Effector CD4-positive, alpha-beta T cell (primary cell): Measurements from ENCODE around the gene IQCM.
"Not testable (repeated sequence)": the region's sequence is repeated elsewhere in the genome, so short reads cannot be mapped to it uniquely, and the experiment has no call there.

Source experiments
- DNase-seq: peaks from one replicate; pipeline ENCODE4 v3.0.0-alpha.2; 2020

IQCM gene

GRCh38 chr4:149555146-149555545 lies 260.5 kb downstream of the IQCM start:
- DNase-seq: no peak

- DNase-seq: no peak
Measured at GRCh38 chr4:149553959-149554520, 261.6 kb downstream of the IQCM start.

GRCh38 chr4:149552601-149553000 lies 263.0 kb downstream of the IQCM start:
- no peak for DNase-seq

GRCh38 chr4:149549911-149550310 lies 265.7 kb downstream of the IQCM start:
- no peak for DNase-seq

- DNase-seq: no peak
Measured at GRCh38 chr4:149534779-149535178, 280.9 kb downstream of the IQCM start.

- DNase-seq: no peak
Measured at GRCh38 chr4:149531861-149532260, 283.8 kb downstream of the IQCM start.

- no peak for DNase-seq
Measured at GRCh38 chr4:149523039-149523438, 292.6 kb downstream of the IQCM start.

GRCh38 chr4:149521611-149522425 lies 293.8 kb downstream of the IQCM start:
- DNase-seq: no peak

- DNase-seq: no peak
Measured at GRCh38 chr4:149518471-149518870, 297.2 kb downstream of the IQCM start.

GRCh38 chr4:149513081-149513480 lies 302.6 kb downstream of the IQCM start:
- no peak for DNase-seq

- no peak for DNase-seq
Measured at GRCh38 chr4:149512501-149512900, 303.1 kb downstream of the IQCM start.

GRCh38 chr4:149511558-149512298 lies 303.9 kb downstream of the IQCM start:
- no peak for DNase-seq

GRCh38 chr4:149507309-149507708 lies 308.3 kb downstream of the IQCM start:
- not testable (repeated sequence) for DNase-seq

- no peak for DNase-seq
Measured at GRCh38 chr4:149500806-149501205, 314.8 kb downstream of the IQCM start.

GRCh38 chr4:149499726-149500125 lies 315.9 kb downstream of the IQCM start:
- no peak for DNase-seq

- DNase-seq: no peak
Measured at GRCh38 chr4:149498246-149498645, 317.4 kb downstream of the IQCM start.

GRCh38 chr4:149493492-149493891 lies 322.2 kb downstream of the IQCM start:
- no peak for DNase-seq

- no peak for DNase-seq
Measured at GRCh38 chr4:149489321-149489720, 326.3 kb downstream of the IQCM start.

- no peak for DNase-seq
Measured at GRCh38 chr4:149486861-149487260, 328.8 kb downstream of the IQCM start.

GRCh38 chr4:149468669-149469068 lies 347.0 kb downstream of the IQCM start:
- not testable (repeated sequence) for DNase-seq

- DNase-seq: no peak
Measured at GRCh38 chr4:149466446-149466845, 349.2 kb downstream of the IQCM start.

GRCh38 chr4:149465955-149466354 lies 349.7 kb downstream of the IQCM start:
- DNase-seq: no peak

GRCh38 chr4:149443537-149443936 lies 372.1 kb downstream of the IQCM start:
- no peak for DNase-seq

GRCh38 chr4:149441338-149441737 lies 374.3 kb downstream of the IQCM start:
- no peak for DNase-seq
